Upper lobe of left lung (tissue), 6 donors: ENCODE data around the gene SLC2A10. TPM values are rescaled to one million over a fixed set of nuclear protein-coding genes. Genes with fewer than 3 reads are reported as not detected.
A peak's percentile ranks its signal among the peaks of the same experiment; 100 is the strongest.

ENCODE experiments used
- ATAC-seq, 2 donors: fragments of 200-7000 bp; cut with Tn5 transposase; one replicate each; pipeline ENCODE4 v1.9.1; 2022; ENCODE audit warnings: mild to moderate bottlenecking in 2 of 2, moderate library complexity in 2 of 2; ENCODE audit not compliant: low FRiP score in 2 of 2
- DNase-seq, 2 donors: peaks; one replicate each; pipeline ENCODE4 v3.0.0-alpha.2; 2019 to 2020
- H3K27ac ChIP-seq, 4 donors: fragments of 200-600 bp; sonication (generic); one replicate each; pipeline ENCODE4 v1.5.1; 2016 to 2019
- H3K27me3 ChIP-seq, 4 donors: fragments of 200-600 bp; sonication (generic); one replicate each; pipeline ENCODE4 v1.5.1; 2017 to 2019
- H3K36me3 ChIP-seq, 4 donors: fragments of 200-600 bp; sonication (generic); one replicate each; pipeline ENCODE4 v1.5.1; 2016 to 2019
- H3K4me1 ChIP-seq, 4 donors: fragments of 200-600 bp; sonication (generic); one replicate each; pipeline ENCODE4 v1.5.1; 2018 to 2019
- H3K4me3 ChIP-seq, 4 donors: fragments of 200-600 bp; sonication (generic); one replicate each; pipeline ENCODE4 v1.5.1; 2017 to 2019; ENCODE audit warnings: mild to moderate bottlenecking in 2 of 4, moderate library complexity in 1 of 4
- H3K9me3 ChIP-seq, 4 donors: fragments of 200-600 bp; sonication (generic); one replicate each; pipeline ENCODE4 v1.5.1; 2018 to 2019
- EP300 ChIP-seq, 4 donors: sonication (generic); formaldehyde crosslinking; IDR thresholded peaks; one replicate each; pipeline ENCODE4 v1.5.1; 2017; ENCODE audit warnings: antibody characterized with exemption in 4 of 4, control low read depth in 2 of 4
- POLR2A ChIP-seq, 4 donors: fragments of 450-650 bp; IDR thresholded peaks; one replicate each; pipeline ENCODE4 v1.5.1; 2016 to 2017; ENCODE audit warnings: antibody characterized with exemption in 4 of 4, mild to moderate bottlenecking in 2 of 4
- POLR2AphosphoS5 ChIP-seq, 2 donors: sonication (generic); formaldehyde crosslinking; IDR thresholded peaks; one replicate each; pipeline ENCODE4 v1.5.1; 2017; ENCODE audit warnings: antibody characterized with exemption in 2 of 2
- WGBS, 2 donors: methylation state at CpG; one replicate each; pipeline ENCODE4 v1.1.5; 2017 to 2018; 5-methylcytosine and 5-hydroxymethylcytosine counted together
- total RNA-seq, 6 donors: library from RNA; depleted of rRNA in 4 of 6; stranded (reverse); fragments of >200 nt in 4 of 6; gene quantifications; one replicate each; pipeline versions ENCODE4 v1.1.0 to v1.2.1, GENCODE V29; 2016 to 2021
- TF ChIP-seq, protein P1 (sequence below), 6 experiments: fragments of 450-650 bp in 4 of 6; fragments of 200-600 bp in 2 of 6; sonication (generic) in 2 of 6; IDR thresholded peaks; one replicate each; pipeline ENCODE4 v1.5.1; 2016 to 2019; ENCODE audit warnings: antibody characterized with exemption in 6 of 6
- donor health status: DM: no; HTN: no; CAD: no; lungs with moderate emphysema.
- donor health status: DM: no; HTN: yes; CAD: no; lungs with severe emphysema.

The SLC2A10 gene
- total RNA-seq, 6 donors from 2014 or later: 5.5 to 93.2 (median 13.8) TPM

DNA sequence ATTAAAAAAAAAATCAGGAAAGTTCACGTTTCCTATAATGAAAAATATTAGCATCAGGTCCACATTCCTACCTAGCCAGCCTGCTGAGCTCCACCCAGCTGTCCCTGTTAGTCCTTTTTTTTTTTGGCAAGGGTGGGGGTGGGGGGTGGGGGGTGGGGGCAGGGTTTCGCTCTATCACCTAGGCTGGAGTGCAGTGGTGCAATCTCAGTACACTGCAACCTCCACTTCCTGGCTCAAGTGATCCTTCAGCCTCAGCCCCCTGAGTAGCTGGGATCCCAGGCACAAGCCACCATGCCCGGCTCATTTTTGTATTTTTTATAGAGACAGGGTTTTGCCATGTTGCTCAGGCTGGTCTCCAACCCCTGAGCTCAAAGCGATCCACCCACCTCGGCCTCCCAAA is 7.5 kb upstream of the SLC2A10 start:
- no peaks in the 10 kb centered on the region for H3K27me3 ChIP-seq
- H3K36me3 ChIP-seq: no peaks in the 10 kb centered on the region
- H3K4me3 ChIP-seq: no peak overlapping the region
- 53 to 74% methylated on average over 4 to 5 of the region's 5 CpGs for WGBS, 2 donors
- ATAC-seq (no peak), DNase-seq (peak in 1 of 2 donors; percentile 50)
- H3K4me1 ChIP-seq: no peaks in the 10 kb centered on the region
- no peak overlapping the region for H3K27ac ChIP-seq
- no peak for TF ChIP-seq POLR2A (IDR thresholded peaks at IDR 0.05)
- TF ChIP-seq POLR2AphosphoS5 (IDR thresholded peaks at IDR 0.05): no peak
- TF ChIP-seq, protein P1, sequence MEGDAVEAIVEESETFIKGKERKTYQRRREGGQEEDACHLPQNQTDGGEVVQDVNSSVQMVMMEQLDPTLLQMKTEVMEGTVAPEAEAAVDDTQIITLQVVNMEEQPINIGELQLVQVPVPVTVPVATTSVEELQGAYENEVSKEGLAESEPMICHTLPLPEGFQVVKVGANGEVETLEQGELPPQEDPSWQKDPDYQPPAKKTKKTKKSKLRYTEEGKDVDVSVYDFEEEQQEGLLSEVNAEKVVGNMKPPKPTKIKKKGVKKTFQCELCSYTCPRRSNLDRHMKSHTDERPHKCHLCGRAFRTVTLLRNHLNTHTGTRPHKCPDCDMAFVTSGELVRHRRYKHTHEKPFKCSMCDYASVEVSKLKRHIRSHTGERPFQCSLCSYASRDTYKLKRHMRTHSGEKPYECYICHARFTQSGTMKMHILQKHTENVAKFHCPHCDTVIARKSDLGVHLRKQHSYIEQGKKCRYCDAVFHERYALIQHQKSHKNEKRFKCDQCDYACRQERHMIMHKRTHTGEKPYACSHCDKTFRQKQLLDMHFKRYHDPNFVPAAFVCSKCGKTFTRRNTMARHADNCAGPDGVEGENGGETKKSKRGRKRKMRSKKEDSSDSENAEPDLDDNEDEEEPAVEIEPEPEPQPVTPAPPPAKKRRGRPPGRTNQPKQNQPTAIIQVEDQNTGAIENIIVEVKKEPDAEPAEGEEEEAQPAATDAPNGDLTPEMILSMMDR (IDR thresholded peaks at IDR 0.05): no peak
- TF ChIP-seq EP300 (IDR thresholded peaks at IDR 0.05): no peak
- H3K9me3 ChIP-seq: no peaks in the 10 kb centered on the region

- Histone ChIP-seq H3K4me3 (no peak overlapping the region), H3K4me1 (no peaks in the 10 kb centered on the region), H3K9me3 (no peaks in the 10 kb centered on the region), H3K27ac (no peak overlapping the region), H3K36me3 (no peaks in the 10 kb centered on the region), H3K27me3 (no peaks in the 10 kb centered on the region)
- WGBS, 2 donors: 92 to 94% methylated on average over 8 of the region's 8 CpGs
- TF ChIP-seq POLR2AphosphoS5 (IDR thresholded peaks at IDR 0.05) (no peak), POLR2A (IDR thresholded peaks at IDR 0.05) (no peak), EP300 (IDR thresholded peaks at IDR 0.05) (no peak)
- TF ChIP-seq, protein P1 (IDR thresholded peaks at IDR 0.05): no peak
- DNase-seq (no peak), ATAC-seq (no peak)
Observed at GRCh38 chr20:46702447-46703203, 6.8 kb upstream of the SLC2A10 start.

DNA sequence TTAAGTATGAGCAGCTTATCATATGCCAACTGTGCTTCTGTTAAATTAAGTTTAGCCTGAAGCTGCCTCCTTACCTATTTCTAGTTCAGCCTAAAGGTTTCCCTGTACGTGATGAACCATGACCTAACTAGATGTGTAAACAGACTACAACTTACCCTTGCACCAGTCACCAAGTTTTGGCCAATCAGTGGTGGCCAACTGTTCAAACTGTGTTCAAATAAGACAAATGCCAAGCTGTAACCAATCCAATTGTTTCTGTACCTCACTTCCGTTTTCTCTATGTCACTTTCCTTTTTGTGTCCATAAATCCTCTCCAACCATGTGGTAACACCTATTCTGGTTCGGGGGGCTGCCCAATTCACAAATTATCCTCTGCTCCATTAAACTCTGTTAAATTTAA is 6.0 kb upstream of the SLC2A10 start:
- 74 to 81% methylated on average over 3 of the region's 3 CpGs for WGBS, 2 donors
- no peaks in the 10 kb centered on the region for H3K4me1 ChIP-seq
- H3K36me3 ChIP-seq: no peaks in the 10 kb centered on the region
- no peaks in the 10 kb centered on the region for H3K27me3 ChIP-seq
- DNase-seq (no peak), ATAC-seq (no peak)
- TF ChIP-seq POLR2A (IDR thresholded peaks at IDR 0.05): no peak
- TF ChIP-seq EP300 (IDR thresholded peaks at IDR 0.05): no peak
- no peak for TF ChIP-seq POLR2AphosphoS5 (IDR thresholded peaks at IDR 0.05)
- TF ChIP-seq, protein P1 (IDR thresholded peaks at IDR 0.05): no peak
- H3K27ac ChIP-seq: no peak overlapping the region
- H3K4me3 ChIP-seq: no peak overlapping the region
- H3K9me3 ChIP-seq: no peaks in the 10 kb centered on the region

DNA sequence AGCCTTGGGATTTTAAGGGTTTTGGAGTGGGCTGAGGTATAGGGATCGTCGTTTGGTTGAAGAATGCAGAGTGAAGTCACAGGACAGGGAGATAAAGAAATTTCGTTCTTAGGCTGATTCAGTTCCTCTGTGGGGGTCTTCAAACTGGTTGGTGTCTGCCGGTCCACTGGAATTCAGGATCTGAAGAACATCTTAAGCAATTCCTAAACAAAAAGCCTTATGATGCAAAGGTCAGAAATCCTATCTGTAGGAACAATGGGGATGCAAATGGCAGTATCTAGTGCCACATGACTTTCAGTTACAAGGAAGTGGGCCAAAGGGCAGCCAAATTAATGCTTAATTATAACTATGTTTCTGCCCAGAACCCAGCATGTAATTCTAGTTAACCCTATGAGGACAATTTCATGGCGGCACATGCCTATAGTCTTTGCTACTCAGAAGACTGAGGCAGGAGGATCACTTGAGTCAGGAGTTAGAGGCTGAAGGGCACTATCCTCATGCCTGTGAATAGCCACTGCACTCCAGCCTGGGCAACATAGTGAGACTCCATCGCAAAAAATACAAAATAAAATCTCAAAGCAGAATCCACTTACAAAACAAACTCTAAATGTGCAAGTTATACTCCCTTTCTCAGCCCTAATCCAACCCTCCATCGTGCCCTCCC is 4.6 kb upstream of the SLC2A10 start:
- H3K4me1 ChIP-seq: peaks cover 0 to 9% (median 7%) of the 10 kb centered on the region in 4 donors
- no peak for ATAC-seq
- H3K27ac ChIP-seq: peak overlapping the region in 1 of 4 donors; percentile 27
- DNase-seq: no peak
- 71% methylated on average over 7 of the region's 7 CpGs for WGBS, 2 donors
- no peaks in the 10 kb centered on the region for H3K9me3 ChIP-seq
- TF ChIP-seq EP300 (IDR thresholded peaks at IDR 0.05) (no peak), POLR2A (IDR thresholded peaks at IDR 0.05) (no peak), POLR2AphosphoS5 (IDR thresholded peaks at IDR 0.05) (no peak)
- TF ChIP-seq, protein P1 (IDR thresholded peaks at IDR 0.05): no peak
- H3K36me3 ChIP-seq: no peaks in the 10 kb centered on the region
- no peak overlapping the region for H3K4me3 ChIP-seq
- no peaks in the 10 kb centered on the region for H3K27me3 ChIP-seq
